HT1080 (cell line): ENCODE measurements around the gene BNC2. TPM values are rescaled to one million over a fixed set of nuclear protein-coding genes. Genes with fewer than 3 reads are reported as not detected.

ENCODE experiments used
- DNase-seq: peaks from one replicate; pipeline ENCODE4 v3.0.0-alpha.2; 2015; ENCODE audit warnings: low read depth
- total RNA-seq: library from RNA; depleted of rRNA; stranded (reverse); fragments of >200 nt; shearing (Covaris generic); gene quantifications from 2 replicates; pipeline ENCODE4 v1.2.3, GENCODE V29; 2014

BNC2 gene
- total RNA-seq, 1 experiment from 2014 or later = 13.5 TPM

DNA sequence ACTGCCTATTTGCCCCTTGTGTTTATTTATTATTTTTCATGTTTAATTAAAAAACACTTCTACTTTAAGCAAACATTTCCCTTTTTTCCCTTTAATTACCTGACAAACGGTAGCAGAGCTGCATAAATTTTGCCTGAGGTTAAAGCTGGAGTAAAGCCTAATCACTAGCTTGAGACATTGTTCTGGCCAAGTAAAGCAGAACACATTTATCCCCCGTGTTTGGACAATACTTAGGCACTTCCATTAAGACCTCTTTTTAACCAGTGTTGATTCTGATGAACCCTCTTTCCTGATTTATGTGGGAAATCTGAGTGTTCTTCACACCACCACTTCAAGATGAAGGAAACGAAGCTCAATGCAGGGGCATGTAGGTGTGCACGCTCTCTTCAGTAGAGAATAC lies 54.5 kb downstream of the BNC2 start:
- no peak for DNase-seq

- DNase-seq = no peak
Observed at GRCh38 chr9:16815079-16815478, 55.4 kb downstream of the BNC2 start.

DNA sequence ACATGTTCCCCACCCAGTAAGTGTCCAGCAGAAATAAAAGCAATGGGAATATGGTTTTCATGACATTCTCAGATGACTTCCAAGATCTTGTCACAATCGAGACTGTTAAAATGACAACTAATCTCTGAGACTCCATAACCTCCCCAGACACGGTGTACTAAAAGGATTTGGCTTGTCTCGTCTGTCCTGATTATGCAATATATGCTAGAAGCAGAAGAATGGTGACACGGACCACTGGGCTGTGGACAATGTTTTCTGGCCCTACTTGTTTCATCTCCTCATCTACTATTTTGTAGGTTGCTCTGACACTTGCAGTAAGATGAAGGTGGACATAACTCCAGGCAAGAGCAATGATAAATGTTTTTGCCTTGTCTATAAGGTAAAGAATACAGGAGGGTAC lies 56.6 kb downstream of the BNC2 start:
- no peak for DNase-seq

DNA sequence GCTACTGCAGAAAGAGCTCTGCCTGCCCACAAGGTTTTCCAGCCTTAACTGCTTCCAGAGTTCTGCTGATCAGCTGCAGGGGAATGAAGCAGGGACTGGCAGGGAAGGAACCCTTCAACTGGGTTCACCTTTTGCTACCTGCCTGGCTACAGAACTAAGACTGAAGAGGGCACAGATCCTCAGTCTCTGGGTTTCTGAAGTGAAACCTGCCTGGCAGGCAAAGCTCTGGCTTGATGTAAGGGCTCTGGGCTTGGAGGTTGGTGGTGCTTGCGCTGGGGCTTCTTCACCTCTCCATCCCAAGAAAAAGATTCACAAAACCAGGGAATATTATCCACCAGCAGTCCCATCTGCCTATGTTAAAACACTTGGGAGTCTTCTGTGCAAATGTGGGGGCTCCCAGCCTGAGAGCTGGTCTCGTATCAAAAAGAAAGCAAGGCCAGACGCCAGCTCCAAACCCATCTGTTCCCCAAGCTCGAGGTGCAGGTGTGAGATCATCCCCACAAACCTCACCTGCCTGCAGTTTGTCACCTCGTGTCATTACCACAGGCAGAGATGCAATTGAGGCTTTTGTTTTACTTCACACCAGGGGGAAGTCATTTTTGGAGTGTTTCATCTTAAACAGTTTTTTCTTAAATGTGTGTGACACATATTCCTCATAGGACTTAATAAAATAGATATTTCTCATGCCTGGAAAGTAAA lies 58.3 kb downstream of the BNC2 start:
- DNase-seq = no peak

DNA sequence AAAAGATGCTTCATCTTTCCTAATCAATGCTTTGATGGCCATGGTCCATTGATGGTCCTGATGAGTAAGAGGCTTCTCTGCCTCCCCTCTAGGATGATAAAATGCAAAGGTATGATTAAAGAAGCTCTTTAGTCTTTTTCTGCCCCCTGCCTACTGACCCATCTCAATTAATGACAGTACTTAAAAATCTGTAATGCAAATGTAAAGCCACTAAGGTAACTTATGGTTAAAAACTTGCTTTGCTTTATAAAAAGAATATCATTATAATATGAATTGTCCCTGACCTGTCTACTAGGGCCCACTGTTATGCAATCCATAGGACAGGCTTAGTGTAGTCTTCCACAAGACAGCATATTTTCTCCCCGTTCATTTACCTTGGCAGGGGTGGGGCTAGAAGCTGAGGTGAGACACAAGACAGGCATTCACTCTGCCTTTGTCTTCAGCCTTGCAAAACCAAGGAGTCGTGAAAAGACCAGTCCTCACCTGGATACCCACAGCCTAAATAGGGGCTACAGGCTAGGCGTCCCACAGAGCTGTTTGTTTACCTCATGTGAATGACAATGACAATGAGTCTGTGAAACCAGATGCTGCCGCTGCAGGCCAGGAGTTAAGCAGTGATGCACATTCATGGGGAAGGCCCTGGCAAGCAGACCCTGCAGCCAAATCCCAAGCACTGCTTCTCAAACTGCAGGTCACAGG lies 60.4 kb downstream of the BNC2 start:
- DNase-seq = no peak

DNA sequence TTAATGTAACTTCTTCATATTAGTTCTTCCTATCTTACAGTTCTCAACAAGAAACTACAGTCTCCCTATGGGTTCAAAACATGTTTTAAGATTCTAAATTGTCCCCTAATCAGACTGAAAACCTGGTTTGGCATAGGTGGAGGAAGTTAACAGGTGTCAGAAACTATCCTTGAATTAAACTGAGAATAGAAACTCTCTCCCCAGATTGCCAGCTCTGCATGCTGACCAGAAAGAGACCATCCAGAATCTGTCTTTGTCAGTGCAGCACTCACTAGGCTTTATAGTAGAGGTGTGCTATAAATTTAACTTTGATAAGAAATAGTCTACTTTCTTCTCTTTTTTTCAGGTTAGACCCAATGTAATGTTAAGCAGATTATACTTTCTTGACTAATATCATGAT lies 63.8 kb downstream of the BNC2 start:
- no peak for DNase-seq

DNA sequence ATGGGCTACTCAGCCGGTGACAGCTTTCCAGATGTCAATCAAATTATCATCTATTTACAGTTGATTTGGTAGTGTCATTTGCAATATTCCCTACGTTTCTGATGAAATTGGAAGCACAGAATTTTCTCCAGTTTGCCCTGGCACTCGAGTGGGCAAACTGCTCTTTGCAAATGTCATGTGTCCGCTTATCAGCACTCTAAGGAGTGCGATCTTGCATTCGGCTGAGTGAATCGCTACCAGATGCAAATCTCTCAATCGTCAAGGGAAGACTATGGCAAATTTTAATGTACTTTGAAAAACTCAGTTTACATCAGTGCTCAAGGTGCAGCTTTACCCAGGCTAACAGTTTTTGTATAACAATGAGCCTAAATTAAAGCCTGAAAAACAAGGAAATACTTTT lies 66.8 kb downstream of the BNC2 start:
- DNase-seq = no peak

- DNase-seq = no peak
Observed at GRCh38 chr9:16801871-16802466, 68.5 kb downstream of the BNC2 start.

- DNase-seq = no peak
Observed at GRCh38 chr9:16796304-16796825, 74.1 kb downstream of the BNC2 start.

DNA sequence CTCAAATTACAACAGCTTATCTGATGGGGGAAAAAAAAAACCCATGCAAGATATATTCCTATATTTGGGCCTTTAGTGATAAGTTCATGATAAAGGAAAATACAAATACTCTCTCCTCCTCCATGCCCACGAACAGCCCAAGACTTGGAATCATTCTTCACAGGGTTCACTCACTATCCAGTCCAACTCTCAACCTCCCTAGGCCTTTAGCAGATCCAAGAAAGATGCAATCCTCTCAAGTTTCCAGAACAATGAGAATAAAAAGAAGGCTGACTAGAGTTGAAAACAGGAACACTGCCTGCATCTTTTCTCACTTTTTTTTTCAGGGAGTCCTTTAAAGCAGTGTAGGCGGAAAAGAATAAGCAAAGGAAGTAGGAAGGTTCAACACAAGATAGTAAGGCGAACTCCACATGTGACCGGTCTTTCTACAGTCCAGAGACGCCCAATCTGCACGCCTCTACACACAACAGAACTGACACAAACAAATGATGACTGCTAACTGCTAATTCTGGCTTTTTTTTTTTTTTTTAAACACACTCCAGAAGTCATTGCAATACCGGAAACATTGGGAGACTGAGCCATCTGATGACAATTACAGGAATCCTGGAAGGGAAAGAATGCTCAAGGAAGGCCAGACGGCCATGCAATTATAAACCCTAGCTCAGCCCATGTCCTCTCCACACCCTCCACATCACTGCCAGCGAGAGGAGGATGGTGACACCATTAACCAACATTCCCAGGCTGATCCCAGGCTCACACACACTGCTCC lies 75.4 kb downstream of the BNC2 start:
- peak; percentile 76 for DNase-seq

GRCh38 chr9:16794103-16794502 lies 76.4 kb downstream of the BNC2 start:
- no peak for DNase-seq

DNA sequence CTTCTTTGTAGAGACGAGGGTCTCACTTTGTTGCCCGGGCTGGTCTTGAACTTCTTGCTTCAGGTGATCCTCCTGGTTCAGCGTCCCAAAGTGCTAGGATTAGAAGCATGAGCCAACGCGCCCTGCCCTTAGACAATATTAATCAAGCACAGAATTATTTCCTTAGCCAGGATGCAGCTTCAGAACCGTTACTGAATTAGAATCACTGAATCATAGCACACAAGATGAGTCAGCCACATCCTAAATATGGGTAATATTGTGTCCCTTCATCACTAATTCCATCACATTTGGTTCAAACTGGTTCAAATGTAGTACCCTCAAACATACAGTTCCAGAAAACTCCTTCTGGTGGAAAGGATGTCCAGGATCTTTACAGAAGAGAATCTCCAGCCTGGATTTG lies 82.7 kb downstream of the BNC2 start:
- DNase-seq = peak; percentile 83

DNA sequence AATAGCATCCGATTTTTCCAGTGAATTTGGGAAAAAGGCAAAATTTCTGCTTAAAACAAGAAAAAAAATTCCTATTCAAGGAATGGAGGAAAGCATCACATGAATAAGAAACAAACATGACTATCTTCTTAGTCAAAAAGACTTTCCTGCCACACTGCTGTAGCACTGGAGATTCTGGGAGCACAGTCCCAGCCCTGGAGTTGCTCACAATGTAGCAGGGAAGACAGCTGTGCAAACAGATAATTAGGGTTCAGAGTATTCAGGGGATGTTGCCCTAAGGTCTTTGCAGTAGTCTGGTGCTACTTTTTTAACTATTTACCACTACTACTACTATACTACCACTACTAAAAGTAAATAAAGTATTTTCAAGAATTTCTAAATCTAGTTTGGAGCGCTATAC lies 86.5 kb downstream of the BNC2 start:
- DNase-seq = no peak

GRCh38 chr9:16782490-16782889 lies 88.0 kb downstream of the BNC2 start:
- DNase-seq = no peak

DNA sequence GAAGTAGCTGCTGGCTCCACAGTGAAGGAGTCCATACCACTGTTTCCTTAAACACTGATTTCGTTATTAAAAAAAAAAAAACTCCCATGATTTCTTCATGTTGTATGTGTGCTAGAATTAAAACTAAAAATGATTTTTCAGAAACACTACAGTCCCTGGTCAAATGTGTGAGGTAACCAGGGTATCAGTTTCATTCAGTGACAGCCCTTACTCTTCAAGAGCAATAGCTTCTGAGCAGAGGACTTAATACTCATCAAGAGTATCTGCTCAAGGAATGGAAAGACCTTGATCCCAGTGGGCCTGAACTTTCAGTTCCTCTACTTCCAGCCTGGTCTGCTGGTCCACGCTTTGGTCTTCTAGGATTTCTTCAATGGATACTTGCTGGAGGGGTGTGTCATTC lies 95.1 kb downstream of the BNC2 start:
- no peak for DNase-seq

GRCh38 chr9:16773617-16774016 lies 96.9 kb downstream of the BNC2 start:
- DNase-seq = no peak

DNA sequence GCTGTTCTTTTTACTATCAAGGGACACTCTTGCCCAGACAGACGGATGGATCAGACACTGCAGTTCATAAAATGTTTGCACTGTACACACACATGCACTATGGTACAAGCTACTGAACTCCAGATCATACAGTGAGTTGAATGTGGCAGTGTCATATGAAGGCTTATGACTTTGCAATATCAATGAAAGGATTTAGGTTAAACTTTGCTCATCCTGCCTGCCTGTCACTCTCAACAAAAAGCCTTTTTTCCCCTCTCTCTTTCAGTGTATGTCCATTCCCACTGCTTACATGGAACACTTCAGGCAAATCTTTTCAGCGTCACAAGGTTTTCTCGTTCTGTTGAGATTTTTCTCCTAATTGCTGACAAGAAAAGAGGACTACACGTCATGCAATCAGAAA lies 97.4 kb downstream of the BNC2 start:
- no peak for DNase-seq

DNA sequence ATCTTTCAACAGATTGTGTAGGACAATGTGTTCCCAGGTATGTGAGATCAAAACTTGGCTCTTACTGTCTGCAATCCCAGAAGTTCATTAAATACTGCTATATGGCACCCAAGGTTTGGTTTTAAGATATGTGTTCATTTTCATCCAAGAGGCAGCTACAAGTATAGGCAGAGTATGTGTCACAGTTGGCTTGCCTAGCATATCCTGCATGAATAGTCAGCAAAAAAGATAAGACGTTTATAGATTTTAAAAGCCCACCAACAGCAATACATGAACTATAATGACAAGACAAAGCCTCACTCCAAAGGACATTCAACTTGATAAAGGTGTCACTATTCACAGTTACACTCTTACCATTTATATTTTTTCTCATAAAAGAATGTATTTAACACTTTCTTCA lies 99.1 kb downstream of the BNC2 start:
- DNase-seq = no peak

DNA sequence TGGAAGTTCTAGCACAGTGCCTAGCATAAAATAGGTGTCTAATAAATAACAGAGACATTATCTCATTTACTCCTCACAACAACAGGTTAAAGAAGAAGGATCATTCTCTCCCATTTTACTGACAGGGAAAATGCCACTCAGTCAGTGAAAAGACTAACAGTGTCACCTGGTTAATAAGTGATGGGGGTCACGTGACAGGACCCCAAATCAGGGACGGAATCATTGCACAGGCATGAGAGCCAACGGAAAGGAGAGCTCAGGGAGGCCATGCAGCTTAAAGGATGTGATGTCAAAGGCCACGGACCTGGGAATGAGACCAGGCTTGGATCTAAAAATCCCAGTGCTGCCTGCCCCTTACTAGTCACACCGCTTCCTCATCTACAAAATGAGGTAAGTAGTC lies 101.2 kb downstream of the BNC2 start:
- DNase-seq = no peak

DNA sequence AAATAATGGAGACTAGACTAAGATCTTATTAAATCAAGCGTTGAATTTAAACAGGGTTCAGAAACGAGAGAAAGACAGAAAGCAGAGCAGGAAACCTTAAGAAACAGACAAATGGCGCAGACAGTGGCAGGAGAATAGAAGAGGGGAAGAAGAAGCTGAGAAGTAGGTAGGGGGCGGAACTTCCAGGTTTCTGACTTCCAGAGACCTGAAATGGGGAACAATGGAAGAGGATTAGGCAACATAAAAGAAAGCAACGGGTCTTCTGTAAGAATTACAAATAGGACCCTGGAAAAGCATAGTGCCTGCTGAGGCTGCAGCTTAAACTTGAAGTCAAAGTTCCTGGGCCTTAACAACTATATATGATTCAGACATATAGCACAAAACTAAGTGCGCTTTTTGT lies 101.7 kb downstream of the BNC2 start:
- DNase-seq = no peak

GRCh38 chr9:16767366-16767765 lies 103.1 kb downstream of the BNC2 start:
- no peak for DNase-seq

GRCh38 chr9:16763946-16764345 lies 106.5 kb downstream of the BNC2 start:
- no peak for DNase-seq
